Dendritic cell treated with granulocyte-macrophage colony-stimulating factor and Interleukin-4, amounts not matched to agents 40 ng/mL and 50 ng/mL, for 4 days (primary cell): ENCODE results near the gene CEL.
A peak's percentile ranks its signal among the peaks of the same experiment; 100 is the strongest.

Source experiments
- H3K27ac Mint-ChIP-seq: one replicate; pipeline ENCODE4 v1.8.0; 2022; ENCODE audit warnings: mild to moderate bottlenecking, mixed read lengths
- H3K27me3 Mint-ChIP-seq: one replicate; pipeline ENCODE4 v1.8.0; 2022; ENCODE audit warnings: mild to moderate bottlenecking, mixed read lengths
- H3K36me3 Mint-ChIP-seq: one replicate; pipeline ENCODE4 v1.8.0; 2022; ENCODE audit warnings: low read depth, mixed read lengths
- H3K4me1 Mint-ChIP-seq: one replicate; pipeline ENCODE4 v1.8.0; 2022; ENCODE audit warnings: low read depth, mixed read lengths
- H3K4me3 Mint-ChIP-seq: one replicate; pipeline ENCODE4 v1.8.0; 2022; ENCODE audit warnings: mild to moderate bottlenecking, moderate library complexity, mixed read lengths
- H3K9me3 Mint-ChIP-seq: one replicate; pipeline ENCODE4 v1.8.0; 2022; ENCODE audit warnings: mixed read lengths
- intact Hi-C: fragments of 100-400 bp; cut with micrococcal nuclease; formaldehyde crosslinking; loops from one replicate; pipeline ENCODE4 v1.15.0; 2022

CEL gene

DNA sequence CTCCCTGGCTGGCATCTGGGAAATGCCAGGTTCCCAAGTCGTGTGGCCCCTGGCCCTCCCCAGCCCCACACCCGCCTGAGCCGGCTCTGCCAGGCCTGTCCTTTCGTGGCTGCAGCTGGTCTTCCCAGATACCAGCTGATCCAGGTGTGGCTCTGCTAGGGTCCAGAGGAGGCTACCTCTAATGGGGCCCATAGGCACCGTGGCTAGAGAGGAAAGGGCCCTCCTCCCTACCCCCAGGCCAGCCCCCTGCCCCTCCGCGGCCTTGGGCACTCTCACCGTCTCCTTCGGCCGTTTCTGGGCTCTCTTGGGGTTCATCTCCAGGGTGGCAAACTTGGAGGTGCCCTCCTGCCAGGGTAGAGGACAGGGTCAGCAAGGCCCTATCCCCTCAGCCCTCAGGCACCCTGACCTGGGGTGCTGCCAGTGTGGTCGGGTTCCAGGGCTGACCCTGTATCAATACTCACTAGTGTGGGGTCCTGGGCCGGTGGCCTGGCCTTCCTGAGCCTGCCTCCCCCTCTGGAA lies 42.3 kb downstream of the CEL start:
- Mint-ChIP-seq H3K4me3 (no peak overlapping the region), H3K27ac (peak overlapping the region; percentile 35), H3K27me3 (no peaks in the 10 kb centered on the region), H3K4me1 (no peaks in the 10 kb centered on the region), H3K9me3 (no peaks in the 10 kb centered on the region), H3K36me3 (peaks cover 100% of the 10 kb centered on the region)
- intact Hi-C loops = loop anchor here (1.0 kb wide), 1 partner anchor 40 kb away; no protein-coding TSS in a partner anchor

DNA sequence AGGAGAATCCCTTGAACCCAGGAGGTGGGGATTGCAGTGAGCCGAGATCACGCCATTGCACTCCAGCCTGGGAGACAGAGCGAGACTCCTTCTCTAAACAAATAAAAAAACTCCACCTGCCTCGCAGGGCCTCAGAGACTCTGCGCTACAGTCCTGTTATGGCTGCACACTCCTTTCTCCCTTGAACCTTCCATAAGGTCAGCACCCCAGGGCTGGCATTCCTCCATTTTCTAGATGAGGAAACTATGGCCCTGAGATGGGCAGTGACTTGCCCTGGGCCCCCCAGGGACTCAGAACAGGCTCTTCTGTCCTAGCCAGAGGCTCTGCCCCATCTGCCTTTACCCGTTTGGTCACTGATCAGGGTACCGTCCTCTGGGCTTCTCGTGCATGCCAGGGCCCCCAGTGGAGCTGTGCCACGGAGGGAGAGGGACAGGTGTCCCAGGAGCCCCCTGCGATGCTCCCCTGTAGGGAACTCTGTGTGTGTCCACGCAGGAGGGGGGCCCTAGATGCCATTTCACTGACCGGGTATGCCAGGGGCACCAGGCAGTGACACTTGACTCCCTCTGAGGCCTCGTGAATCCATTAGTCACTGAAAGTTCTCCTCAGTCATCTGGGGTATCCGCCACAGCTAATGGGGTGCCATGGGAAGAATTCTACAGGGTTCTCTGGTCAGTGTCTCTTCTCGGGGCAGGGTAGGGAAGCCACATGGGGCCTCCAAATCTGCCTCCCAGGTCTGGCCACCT lies 43.1 kb downstream of the CEL start:
- H3K4me1 Mint-ChIP-seq = peaks cover under 1% of the 10 kb centered on the region
- H3K36me3 Mint-ChIP-seq = peaks cover 100% of the 10 kb centered on the region
- H3K4me3 Mint-ChIP-seq = no peak overlapping the region
- peak overlapping the region; percentile 35 for H3K27ac Mint-ChIP-seq
- no peaks in the 10 kb centered on the region for H3K27me3 Mint-ChIP-seq
- intact Hi-C loops = no loop called here
- no peaks in the 10 kb centered on the region for H3K9me3 Mint-ChIP-seq

DNA sequence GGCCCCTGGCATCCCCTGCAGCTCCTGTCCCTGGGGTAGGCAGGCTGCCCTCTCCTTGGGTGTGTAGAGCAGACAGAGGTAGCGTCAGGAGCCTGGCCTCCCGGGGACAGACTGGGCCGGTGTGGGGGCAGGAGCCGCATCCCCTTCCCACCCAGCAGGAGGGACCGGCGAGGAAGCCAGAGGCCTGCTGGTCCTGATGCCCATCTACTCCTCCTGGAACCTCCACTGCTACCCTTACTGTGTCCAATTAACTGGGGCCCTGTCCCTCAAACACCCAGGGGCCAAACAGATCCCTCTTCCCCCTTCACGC lies 43.6 kb downstream of the CEL start:
- Mint-ChIP-seq H3K4me1 (peaks cover 5% of the 10 kb centered on the region), H3K9me3 (no peaks in the 10 kb centered on the region), H3K4me3 (no peak overlapping the region), H3K27me3 (no peaks in the 10 kb centered on the region), H3K27ac (no peak overlapping the region), H3K36me3 (peaks cover 100% of the 10 kb centered on the region)
- intact Hi-C loops = no loop called here

DNA sequence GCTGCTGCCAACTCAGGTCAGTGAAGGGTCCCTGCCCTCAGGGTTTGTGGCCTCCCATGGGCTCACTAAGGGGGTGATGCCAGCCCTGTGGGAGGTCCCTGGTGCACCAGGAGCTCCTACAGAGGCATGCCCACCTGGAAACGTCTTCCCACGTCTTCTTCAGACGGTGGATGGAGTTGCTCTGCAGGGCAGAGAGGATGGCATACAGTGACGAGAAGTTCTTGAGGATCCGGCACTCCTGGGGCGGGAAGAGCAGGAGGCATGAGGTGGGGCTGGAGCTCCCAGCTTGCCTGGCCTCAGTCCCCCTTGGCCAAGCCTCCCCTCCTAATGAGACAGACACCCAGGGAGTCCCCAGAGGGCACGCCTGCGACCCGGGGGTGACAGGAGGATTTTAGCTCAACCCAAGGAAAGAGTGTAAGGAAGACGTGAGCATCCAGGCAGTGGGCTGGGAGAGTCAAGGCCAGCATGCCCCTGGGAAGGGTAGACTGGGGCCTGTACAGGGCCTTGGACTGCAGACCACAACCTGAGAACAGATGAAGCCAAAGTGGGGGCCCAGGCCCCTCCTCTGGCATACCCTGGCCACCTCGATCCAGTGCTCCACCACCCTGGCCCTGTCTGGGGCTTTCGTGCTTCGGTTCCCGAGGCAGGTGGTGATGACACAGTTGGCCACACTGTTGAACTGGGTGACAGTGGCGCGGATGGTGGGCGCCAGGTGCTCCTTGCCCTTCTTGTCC lies 44.9 kb downstream of the CEL start:
- no peaks in the 10 kb centered on the region for H3K27me3 Mint-ChIP-seq
- H3K27ac Mint-ChIP-seq = no peak overlapping the region
- peaks cover 9% of the 10 kb centered on the region for H3K4me1 Mint-ChIP-seq
- no peak overlapping the region for H3K4me3 Mint-ChIP-seq
- intact Hi-C loops = no loop called here
- H3K36me3 Mint-ChIP-seq = peaks cover 100% of the 10 kb centered on the region
- no peaks in the 10 kb centered on the region for H3K9me3 Mint-ChIP-seq

DNA sequence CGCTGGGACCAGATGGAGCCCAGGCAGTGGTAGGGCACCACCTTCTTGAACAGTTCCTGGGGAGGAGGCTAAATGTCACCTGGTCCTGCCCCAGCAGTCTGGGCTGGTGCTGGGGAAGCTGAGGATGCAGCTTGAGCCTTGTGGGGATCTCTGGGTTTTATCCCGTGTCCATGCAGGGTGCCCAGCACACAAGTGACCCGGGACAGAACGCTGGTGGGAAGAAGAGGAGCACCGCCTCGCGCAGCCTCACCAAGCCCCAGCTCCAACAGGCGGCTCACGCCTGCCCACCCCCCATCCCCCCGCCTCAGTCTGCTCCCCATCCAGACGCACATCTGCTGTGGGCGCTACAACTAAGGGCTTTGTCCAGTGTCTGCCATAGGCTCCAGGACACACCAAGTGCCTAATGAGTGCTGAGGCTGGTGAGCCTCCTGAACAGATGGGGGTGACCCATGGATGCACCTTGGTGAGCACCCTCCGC lies 45.5 kb downstream of the CEL start:
- intact Hi-C loops = no loop called here

DNA sequence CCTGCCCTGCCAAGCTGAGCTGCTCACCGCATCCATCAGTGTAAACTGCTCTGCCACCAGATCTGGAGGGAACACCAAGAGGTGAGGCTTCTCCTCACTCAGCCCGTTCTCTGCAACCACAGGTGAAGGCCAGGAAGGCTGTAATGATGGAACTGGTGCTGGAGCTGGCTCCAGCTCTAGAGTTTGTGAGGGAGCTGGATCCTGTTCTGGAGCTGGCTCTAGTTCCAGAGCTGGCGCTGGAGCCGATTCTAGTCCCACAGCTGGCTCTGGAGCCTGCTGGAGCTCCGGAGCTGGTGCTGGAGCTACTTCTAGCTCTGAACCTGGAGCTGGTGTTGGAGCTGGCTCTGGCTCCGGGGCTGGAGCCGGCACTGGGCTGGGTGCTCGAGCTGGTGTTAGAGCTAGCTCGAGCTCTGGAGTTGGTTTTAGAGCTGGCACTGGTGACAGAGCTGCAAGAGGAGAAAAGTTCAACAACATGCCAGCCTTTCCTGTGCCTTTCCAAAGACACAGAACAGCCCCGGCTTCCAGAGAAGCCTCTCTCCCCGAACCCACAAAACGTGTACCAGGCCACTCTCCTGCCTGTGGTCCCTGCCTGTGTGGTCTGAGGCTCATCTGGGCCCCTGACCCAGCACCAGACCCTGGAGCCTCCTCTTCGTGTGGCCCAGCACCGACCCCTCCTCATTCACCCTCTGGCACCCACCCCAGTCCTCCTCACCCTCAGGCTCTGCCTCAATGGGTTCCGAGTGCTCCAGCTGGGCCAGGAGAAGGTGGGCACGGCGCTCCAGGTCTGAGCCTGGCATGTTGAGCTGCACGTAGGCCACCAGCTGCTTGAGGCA lies 46.4 kb downstream of the CEL start:
- Mint-ChIP-seq H3K4me3 (no peak overlapping the region), H3K27me3 (no peaks in the 10 kb centered on the region), H3K4me1 (peaks cover 24% of the 10 kb centered on the region), H3K27ac (peak overlapping the region; percentile 99), H3K9me3 (no peaks in the 10 kb centered on the region), H3K36me3 (peaks cover 96% of the 10 kb centered on the region)
- intact Hi-C loops = no loop called here

More for the DNA sequence above, 45.5 kb downstream of the CEL start:
- H3K9me3 Mint-ChIP-seq = no peaks in the 10 kb centered on the region
- no peak overlapping the region for H3K27ac Mint-ChIP-seq
- peaks cover 15% of the 10 kb centered on the region for H3K4me1 Mint-ChIP-seq
- peaks cover 100% of the 10 kb centered on the region for H3K36me3 Mint-ChIP-seq
- no peak overlapping the region for H3K4me3 Mint-ChIP-seq
- H3K27me3 Mint-ChIP-seq = no peaks in the 10 kb centered on the region

DNA sequence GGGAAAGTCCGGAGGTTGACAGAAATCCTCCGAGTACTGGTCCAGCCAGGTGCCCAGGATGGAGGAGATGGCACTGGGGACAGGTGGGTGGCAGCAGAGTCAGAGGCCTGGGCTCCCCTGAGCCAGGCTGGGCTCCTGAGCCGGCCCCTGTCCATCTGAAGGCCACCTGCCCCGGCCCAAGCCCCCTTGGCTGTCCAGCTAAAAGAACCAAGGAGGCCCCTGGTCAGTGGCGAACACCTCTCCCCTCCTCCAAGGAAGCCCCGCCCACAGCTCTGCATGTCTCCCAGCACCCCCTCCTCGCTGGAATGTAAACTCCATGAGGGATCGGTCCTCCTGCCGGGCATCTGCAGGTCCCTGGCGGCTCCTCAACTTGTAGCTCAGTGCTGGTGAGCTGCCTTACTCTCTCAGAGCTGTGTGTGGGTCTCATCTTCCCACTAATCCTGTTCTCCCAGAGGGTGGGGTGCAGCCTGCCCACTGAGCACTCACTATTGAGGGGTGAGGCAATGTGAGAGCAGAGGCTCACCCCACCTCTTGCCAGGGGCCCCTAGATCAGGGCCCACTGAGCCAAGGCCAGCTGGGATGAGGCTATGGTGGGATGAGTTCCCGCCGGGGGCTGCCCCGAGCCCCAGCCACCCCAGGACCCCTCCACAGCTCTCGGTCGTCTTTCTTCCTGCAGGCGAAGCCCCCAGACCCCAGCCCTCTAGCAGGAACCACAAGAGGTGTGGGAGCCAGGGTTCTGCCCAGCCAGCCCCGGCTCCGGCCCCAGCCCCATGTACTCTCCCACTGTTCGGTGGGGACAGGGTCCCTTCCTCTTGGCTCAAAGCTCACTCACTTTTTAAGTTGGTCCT lies 47.2 kb downstream of the CEL start:
- peaks cover 32% of the 10 kb centered on the region for H3K4me1 Mint-ChIP-seq
- H3K27me3 Mint-ChIP-seq = no peaks in the 10 kb centered on the region
- H3K4me3 Mint-ChIP-seq = no peak overlapping the region
- peaks cover 88% of the 10 kb centered on the region for H3K36me3 Mint-ChIP-seq
- H3K27ac Mint-ChIP-seq = peak overlapping the region; percentile 99
- H3K9me3 Mint-ChIP-seq = no peaks in the 10 kb centered on the region
- intact Hi-C loops = no loop called here

DNA sequence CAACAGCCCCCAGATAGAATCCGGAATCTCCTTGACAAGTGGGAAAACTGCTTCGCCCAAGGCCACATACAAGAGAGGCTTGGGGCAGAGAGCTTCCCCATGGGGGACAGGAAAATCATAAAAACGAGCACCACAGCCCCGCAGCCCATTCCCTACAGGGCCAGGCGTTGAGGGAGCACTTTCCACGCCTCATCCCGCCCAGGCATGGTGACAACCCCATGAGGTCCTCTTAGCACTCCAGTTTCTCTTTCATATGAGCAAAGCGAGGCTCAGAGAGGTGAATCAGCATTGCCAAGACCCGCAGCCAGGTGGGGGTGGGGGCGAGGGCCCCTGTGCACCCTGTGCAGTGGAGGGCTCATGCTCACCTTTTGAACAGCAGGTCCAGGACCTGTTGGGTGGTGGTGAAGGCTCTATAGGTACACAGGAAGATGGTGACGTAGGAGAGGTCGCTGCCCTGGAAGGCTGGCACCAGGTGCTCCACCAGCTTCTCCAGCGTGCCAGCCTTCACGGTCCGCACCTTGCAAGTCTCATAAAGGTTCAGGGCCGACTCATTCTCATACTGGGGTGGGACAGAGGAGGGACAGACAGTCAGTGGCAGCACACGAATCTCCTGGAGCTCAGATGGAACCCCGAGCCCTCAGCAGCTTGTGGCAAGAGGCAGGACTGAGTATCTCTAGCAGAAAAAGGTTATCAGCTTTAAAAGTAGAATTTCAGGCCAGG lies 48.3 kb downstream of the CEL start:
- Mint-ChIP-seq H3K4me1 (peaks cover 43% of the 10 kb centered on the region), H3K4me3 (no peak overlapping the region), H3K27me3 (no peaks in the 10 kb centered on the region), H3K36me3 (peaks cover 81% of the 10 kb centered on the region), H3K9me3 (no peaks in the 10 kb centered on the region), H3K27ac (peak overlapping the region; percentile 99)
- intact Hi-C loops = loop anchor here (2.0 kb wide), 1 partner anchor 29 kb away; no protein-coding TSS in a partner anchor

DNA sequence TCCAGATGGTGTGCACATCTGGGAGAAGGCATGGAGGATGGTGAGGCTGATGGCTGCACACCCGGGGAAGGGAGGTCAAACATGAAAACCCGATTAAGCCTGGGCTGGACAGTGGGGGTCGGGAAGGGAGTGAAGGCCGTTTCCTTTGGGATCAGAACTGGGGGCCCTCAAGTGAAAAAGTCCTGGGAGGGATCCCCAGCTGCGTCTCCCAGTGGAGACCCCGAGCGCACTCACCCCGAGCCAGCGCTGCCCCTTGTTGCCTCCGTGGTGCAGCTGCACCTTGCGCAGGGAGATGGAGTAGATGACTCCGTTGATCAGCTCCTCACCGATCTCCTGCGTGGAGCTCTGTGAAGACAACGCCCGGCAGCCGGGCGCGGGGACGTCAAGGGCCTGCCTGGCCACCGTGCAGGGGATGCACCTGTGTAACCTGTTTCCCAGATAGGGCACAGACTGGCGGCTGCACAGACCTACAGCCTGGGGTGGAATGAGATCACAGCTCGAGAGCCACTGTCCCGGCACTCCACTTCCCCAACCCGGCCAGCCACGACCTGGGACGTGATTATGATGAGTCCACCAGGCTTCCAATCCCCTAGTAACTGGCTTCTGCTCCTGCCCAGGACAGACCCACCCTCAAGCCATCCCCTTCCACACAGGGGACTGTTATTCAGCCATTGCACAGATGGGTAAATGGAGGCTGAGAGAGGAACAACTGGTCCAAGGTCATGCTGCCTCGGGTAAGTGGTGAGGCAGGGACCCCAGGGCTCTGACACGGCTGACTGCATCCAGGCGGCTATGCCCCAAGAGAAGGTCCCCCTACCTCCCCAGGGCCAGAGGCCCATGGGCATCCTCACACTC lies 50.3 kb downstream of the CEL start:
- H3K36me3 Mint-ChIP-seq = peaks cover 81% of the 10 kb centered on the region
- peak overlapping the region; percentile 99 for H3K27ac Mint-ChIP-seq
- no peaks in the 10 kb centered on the region for H3K27me3 Mint-ChIP-seq
- intact Hi-C loops = loop anchor here (2.0 kb wide), 1 partner anchor 27 kb away; no protein-coding TSS in a partner anchor
- no peaks in the 10 kb centered on the region for H3K9me3 Mint-ChIP-seq
- peaks cover 62% of the 10 kb centered on the region for H3K4me1 Mint-ChIP-seq
- H3K4me3 Mint-ChIP-seq = peak overlapping the region; percentile 59

DNA sequence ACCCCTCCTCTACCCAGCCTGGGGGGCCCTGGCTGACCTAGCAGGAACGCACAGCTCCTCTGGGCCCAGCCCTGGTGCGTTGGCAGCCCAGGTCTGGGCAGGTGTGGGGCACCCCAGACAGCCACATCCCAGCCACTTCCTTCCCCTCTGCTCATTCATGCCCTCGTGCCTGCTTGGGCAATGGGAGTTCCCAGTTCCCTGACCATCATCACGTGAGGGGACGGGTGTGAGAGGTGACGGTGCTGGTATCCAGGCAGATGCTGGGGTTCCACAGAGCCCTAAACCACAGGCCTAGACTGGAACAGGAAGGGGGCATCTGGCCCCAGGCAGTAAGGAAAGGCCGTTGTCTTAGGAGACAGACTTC lies 50.9 kb downstream of the CEL start:
- no peaks in the 10 kb centered on the region for H3K9me3 Mint-ChIP-seq
- H3K27ac Mint-ChIP-seq = peak overlapping the region; percentile 99
- H3K36me3 Mint-ChIP-seq = peaks cover 81% of the 10 kb centered on the region
- peak overlapping the region; percentile 59 for H3K4me3 Mint-ChIP-seq
- H3K4me1 Mint-ChIP-seq = peaks cover 68% of the 10 kb centered on the region
- intact Hi-C loops = loop anchor here (1.0 kb wide), 1 partner anchor 9 kb away; the partner anchor contains the start of gene RALGDS
- no peaks in the 10 kb centered on the region for H3K27me3 Mint-ChIP-seq

DNA sequence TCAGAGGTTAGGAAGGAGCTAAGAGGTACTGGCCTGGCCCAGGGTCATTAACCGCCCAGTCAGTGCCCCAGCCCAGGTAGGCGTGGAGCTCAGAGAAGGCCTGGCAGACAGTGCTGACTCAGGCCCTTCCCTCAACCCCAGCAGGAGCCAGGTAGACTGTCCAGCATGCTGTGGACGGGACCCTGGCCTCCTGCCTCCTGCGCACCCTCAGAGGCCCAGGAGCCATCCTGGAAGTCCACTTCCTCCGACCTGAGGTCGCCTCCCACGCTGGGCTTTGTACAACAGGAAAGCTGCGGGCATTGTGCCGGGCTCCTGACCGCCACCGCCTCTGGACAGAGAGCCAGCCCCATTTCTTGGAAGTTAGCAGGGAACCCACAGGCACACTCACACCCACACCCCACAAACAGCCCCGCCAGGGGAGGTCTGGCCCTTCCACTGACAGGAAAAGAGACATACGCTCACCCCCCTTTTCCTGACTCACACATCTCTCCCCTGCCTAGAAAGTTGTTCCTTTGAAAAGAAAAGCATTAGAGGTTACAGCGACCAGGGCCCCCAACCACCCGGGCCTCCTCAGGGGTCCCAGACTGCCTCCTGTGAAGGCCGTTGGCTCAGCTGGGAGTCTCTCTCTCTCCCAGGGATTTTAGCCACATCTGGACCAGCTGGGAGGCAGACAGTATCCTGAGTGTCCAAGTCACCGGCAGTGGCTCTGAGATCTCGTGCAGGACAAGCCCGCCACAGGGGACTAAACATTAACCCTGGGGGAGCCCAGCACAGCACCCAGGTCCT lies 51.6 kb downstream of the CEL start:
- intact Hi-C loops = loop anchor here (1.0 kb wide), 1 partner anchor 8 kb away; the partner anchor contains the start of gene RALGDS
- Mint-ChIP-seq H3K9me3 (no peaks in the 10 kb centered on the region), H3K27me3 (no peaks in the 10 kb centered on the region), H3K4me3 (peak overlapping the region; percentile 59), H3K36me3 (peaks cover 81% of the 10 kb centered on the region), H3K27ac (peak overlapping the region; percentile 99), H3K4me1 (peaks cover 76% of the 10 kb centered on the region)
